Endometrial microvascular endothelial cells (primary cell): ENCODE data around the gene SOX3. TPM values are rescaled to one million over a fixed set of nuclear protein-coding genes. Genes with fewer than 3 reads are reported as not detected.

Source experiments
- in situ Hi-C: cut with HindIII; loops from 2 replicates; pipeline ENCODE4 v1.10.0; 2017; ENCODE audit warnings: low sequenced_read_pairs, low pct_unique_long_range_greater_than_20kb; ENCODE audit errors: inconsistent ontology term
- total RNA-seq: library from RNA; depleted of rRNA; stranded (reverse); fragments of >200 nt; gene quantifications from one replicate; pipeline ENCODE4 v1.2.3, GENCODE V29; 2015; ENCODE audit errors: inconsistent ontology term

The SOX3 gene
- not detected for total RNA-seq

GRCh38 chrX:140504371-140505324 lies at the start of gene SOX3:
Gene SOX3, minus strand, starts transcription at chrX:140505069. Its CDS starts 9 bp downstream, at chrX:140505060.
- in situ Hi-C loops: no loop called here

GRCh38 chrX:140548985-140549384 lies 44.1 kb upstream of the SOX3 start:
- in situ Hi-C loops: no loop called here

- in situ Hi-C loops: no loop called here
Observed at GRCh38 chrX:140526171-140526570, 21.3 kb upstream of the SOX3 start.

- in situ Hi-C loops: no loop called here
Observed at GRCh38 chrX:140525448-140525847, 20.6 kb upstream of the SOX3 start.

GRCh38 chrX:140524556-140524955 lies 19.7 kb upstream of the SOX3 start:
- in situ Hi-C loops: no loop called here

- in situ Hi-C loops: no loop called here
Observed at GRCh38 chrX:140521393-140521792, 16.5 kb upstream of the SOX3 start.

GRCh38 chrX:140514554-140514953 lies 9.7 kb upstream of the SOX3 start:
- in situ Hi-C loops: no loop called here

GRCh38 chrX:140510895-140511295 lies 6.0 kb upstream of the SOX3 start:
- in situ Hi-C loops: no loop called here

GRCh38 chrX:140510306-140510676 lies 5.4 kb upstream of the SOX3 start:
- in situ Hi-C loops: no loop called here

- in situ Hi-C loops: no loop called here
Observed at GRCh38 chrX:140509468-140510305, 4.8 kb upstream of the SOX3 start.

- in situ Hi-C loops: no loop called here
Observed at GRCh38 chrX:140508958-140509357, 4.1 kb upstream of the SOX3 start.

- in situ Hi-C loops: no loop called here
Observed at GRCh38 chrX:140507982-140508305, 3.1 kb upstream of the SOX3 start.

GRCh38 chrX:140507223-140507981 lies 2.5 kb upstream of the SOX3 start:
- in situ Hi-C loops: no loop called here

- in situ Hi-C loops: no loop called here
Observed at GRCh38 chrX:140505421-140506337, 810 bp upstream of the SOX3 start.

GRCh38 chrX:140503714-140504351 lies 1.0 kb downstream of the SOX3 start:
- in situ Hi-C loops: no loop called here

- in situ Hi-C loops: no loop called here
Observed at GRCh38 chrX:140503238-140503601, 1.6 kb downstream of the SOX3 start.

- in situ Hi-C loops: no loop called here
Observed at GRCh38 chrX:140502491-140503237, 2.2 kb downstream of the SOX3 start.
